Pancreas (tissue), 10 donors: ENCODE measurements around the gene RPL41. TPM values are rescaled to one million over a fixed set of nuclear protein-coding genes. Genes with fewer than 3 reads are reported as not detected.

ENCODE experiments used
- ATAC-seq, 4 donors: fragments of 200-7000 bp; cut with Tn5 transposase; one replicate each; pipeline versions ENCODE4 v1.8.0 to v1.9.1; 2020; ENCODE audit warnings: mild to moderate bottlenecking in 4 of 4, moderate library complexity in 4 of 4
- DNase-seq, 6 donors: peaks; one replicate each; pipeline ENCODE4 v3.0.0-alpha.2; 2020
- FAIRE-seq: peaks from 2 replicates; lab custom pipeline; 2012; peaks lifted over from hg19 to GRCh38; lab: Jason Lieb, UNC
- H3K27ac ChIP-seq, 4 donors: fragments of 200-600 bp; sonication (generic); 1 replicate in 3 of 4; 2 replicates in 1 of 4; pipeline versions ENCODE4 v1.5.0 to v1.8.0; 2020
- H3K27me3 ChIP-seq, 4 donors: fragments of 200-600 bp; one replicate each; pipeline ENCODE4 v1.8.0; 2021
- H3K36me3 ChIP-seq, 3 donors: fragments of 200-600 bp; sonication (generic) in 1 of 3; one replicate each; pipeline versions ENCODE4 v1.5.0 to v1.8.0; 2020 to 2021
- H3K4me1 ChIP-seq, 3 donors: fragments of 200-600 bp; one replicate each; pipeline ENCODE4 v1.8.0; 2021
- H3K4me3 ChIP-seq, 4 donors: fragments of 200-600 bp; sonication (generic) in 2 of 4; one replicate each; pipeline versions ENCODE4 v1.5.0 to v1.8.0; 2020 to 2021
- H3K9me3 ChIP-seq, 4 donors: fragments of 200-600 bp; one replicate each; pipeline ENCODE4 v1.8.0; 2021
- WGBS, 2 donors: extraction: QIAGEN DNeasy Blood & Tissue Kit; methylation state at CpG; one replicate each; pipeline ENCODE4 v1.1.7; 2013; 5-methylcytosine and 5-hydroxymethylcytosine counted together
- intact Hi-C, 3 donors: fragments of 100-400 bp; cut with DNase I; formaldehyde crosslinking; loops; one replicate each; pipeline versions ENCODE4 v1.11.1 to v1.14.2; 2022
- polyA plus RNA-seq, 2 donors: library from polyadenylated mRNA; stranded (reverse); fragments of 200-250 nt; gene quantifications; one replicate each; pipeline ENCODE4 v1.2.3, GENCODE V29; 2013
- total RNA-seq, 6 donors: library from RNA; stranded (reverse); fragmentation: NEBNext Ultra II Directional in 4 of 6; extraction: Animal tissue kit (Norgen Biotek cat#: 25700) in 4 of 6; gene quantifications; one replicate each; pipeline versions ENCODE4 v1.2.1 to v1.2.4, GENCODE V29; 2021 to 2023
- TF ChIP-seq, protein P1 (sequence below), 4 donors: fragments of 200-600 bp; sonication (generic) in 3 of 4; IDR thresholded peaks; one replicate each; pipeline versions ENCODE4 v1.5.0 to v1.8.0; 2021; ENCODE audit warnings: antibody characterized with exemption in 4 of 4
- donor health status: healthy with polysubstance abuse.
- donor health status: DM: no; HTN: no; CAD: no; lungs with moderate emphysema.
- donor health status: DM: no; HTN: no; CAD: no.
- donor health status: control.
- donor health status: control.
- donor health status: Bipolar disorder and iron deficiency.
- donor health status: DM: yes; HTN: yes; CAD: no.
- donor health status: DM: no; HTN: no; CAD: no.
- donor health status: DM: no; HTN: no; CAD: no.
- donor health status: DM: yes; HTN: yes; CAD: no.

Gene RPL41
- total and polyA plus RNA-seq, 8 donors, result 1,821 to 3,960 (median 2,741) TPM

DNA sequence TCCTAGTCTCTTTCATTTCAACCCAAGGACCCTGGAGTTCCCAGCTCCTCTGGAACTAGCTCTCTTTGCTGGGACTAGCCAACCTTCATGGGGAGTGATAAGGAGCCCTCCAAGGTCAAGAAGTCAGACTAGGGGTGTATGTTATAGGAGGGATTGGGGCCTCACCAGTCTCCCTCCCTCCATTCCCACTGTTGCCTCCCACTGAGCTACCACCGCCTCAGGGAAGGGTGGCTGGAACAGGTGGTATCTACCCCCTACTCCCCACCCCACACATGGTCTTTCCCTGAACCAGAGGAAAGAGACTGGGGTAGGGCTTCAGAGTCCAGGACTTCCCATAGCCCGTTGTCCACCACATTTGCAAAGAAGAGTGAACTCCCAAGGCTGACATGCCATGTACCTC, 34.1 kb upstream of the RPL41 start:
- WGBS, 2 donors, result 22 to 44% methylated on average over 2 of the region's 2 CpGs
- Histone ChIP-seq H3K27me3 (no peaks in the 10 kb centered on the region), H3K27ac (peak overlapping the region; percentile 11 to 97 (median 60)), H3K36me3 (peaks cover 0 to 10% (median 0%) of the 10 kb centered on the region in 3 donors), H3K4me3 (peak overlapping the region in 2 of 4 donors; percentile 86 to 91), H3K4me1 (peaks cover 18 to 29% (median 28%) of the 10 kb centered on the region in 3 donors), H3K9me3 (no peaks in the 10 kb centered on the region)
- no peak for DNase-seq
- ATAC-seq, result no peak
- TF ChIP-seq, protein P1, sequence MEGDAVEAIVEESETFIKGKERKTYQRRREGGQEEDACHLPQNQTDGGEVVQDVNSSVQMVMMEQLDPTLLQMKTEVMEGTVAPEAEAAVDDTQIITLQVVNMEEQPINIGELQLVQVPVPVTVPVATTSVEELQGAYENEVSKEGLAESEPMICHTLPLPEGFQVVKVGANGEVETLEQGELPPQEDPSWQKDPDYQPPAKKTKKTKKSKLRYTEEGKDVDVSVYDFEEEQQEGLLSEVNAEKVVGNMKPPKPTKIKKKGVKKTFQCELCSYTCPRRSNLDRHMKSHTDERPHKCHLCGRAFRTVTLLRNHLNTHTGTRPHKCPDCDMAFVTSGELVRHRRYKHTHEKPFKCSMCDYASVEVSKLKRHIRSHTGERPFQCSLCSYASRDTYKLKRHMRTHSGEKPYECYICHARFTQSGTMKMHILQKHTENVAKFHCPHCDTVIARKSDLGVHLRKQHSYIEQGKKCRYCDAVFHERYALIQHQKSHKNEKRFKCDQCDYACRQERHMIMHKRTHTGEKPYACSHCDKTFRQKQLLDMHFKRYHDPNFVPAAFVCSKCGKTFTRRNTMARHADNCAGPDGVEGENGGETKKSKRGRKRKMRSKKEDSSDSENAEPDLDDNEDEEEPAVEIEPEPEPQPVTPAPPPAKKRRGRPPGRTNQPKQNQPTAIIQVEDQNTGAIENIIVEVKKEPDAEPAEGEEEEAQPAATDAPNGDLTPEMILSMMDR (IDR thresholded peaks at IDR 0.05), result no peak
- intact Hi-C loops, result no loop called here
- no peak for FAIRE-seq

DNA sequence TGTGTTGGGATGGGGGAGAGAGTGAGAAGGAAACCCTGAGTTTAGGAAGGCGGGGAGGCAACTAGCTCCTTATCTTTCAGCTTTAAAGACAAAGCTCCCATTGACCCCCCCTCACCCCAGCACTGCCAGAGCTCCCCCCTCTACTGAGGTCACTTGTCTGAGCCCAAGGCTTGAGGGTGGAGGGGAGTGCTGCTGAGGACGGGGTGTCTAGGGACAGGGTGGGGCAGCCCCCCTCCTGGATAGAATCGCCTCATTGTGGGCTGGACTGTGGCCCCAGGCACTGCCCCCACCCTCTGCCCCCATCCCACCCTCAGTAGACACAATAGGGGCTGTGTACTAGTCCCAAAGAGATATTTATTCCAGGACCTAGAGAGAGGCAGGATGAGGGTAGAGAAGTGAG, 33.5 kb upstream of the RPL41 start:
- FAIRE-seq (no peak), DNase-seq (no peak), ATAC-seq (no peak)
- peaks cover 20 to 31% (median 30%) of the 10 kb centered on the region in 3 donors for H3K4me1 ChIP-seq
- no peak overlapping the region for H3K4me3 ChIP-seq
- no peaks in the 10 kb centered on the region for H3K27me3 ChIP-seq
- intact Hi-C loops, result no loop called here
- H3K27ac ChIP-seq, result peak overlapping the region in 3 of 4 donors; percentile 11 to 97 (median 96)
- no peaks in the 10 kb centered on the region for H3K9me3 ChIP-seq
- TF ChIP-seq, protein P1 (IDR thresholded peaks at IDR 0.05), result no peak
- WGBS, 2 donors, result 26 to 28% methylated on average over 3 of the region's 3 CpGs
- peaks cover 0 to 16% (median 0%) of the 10 kb centered on the region in 3 donors for H3K36me3 ChIP-seq

DNA sequence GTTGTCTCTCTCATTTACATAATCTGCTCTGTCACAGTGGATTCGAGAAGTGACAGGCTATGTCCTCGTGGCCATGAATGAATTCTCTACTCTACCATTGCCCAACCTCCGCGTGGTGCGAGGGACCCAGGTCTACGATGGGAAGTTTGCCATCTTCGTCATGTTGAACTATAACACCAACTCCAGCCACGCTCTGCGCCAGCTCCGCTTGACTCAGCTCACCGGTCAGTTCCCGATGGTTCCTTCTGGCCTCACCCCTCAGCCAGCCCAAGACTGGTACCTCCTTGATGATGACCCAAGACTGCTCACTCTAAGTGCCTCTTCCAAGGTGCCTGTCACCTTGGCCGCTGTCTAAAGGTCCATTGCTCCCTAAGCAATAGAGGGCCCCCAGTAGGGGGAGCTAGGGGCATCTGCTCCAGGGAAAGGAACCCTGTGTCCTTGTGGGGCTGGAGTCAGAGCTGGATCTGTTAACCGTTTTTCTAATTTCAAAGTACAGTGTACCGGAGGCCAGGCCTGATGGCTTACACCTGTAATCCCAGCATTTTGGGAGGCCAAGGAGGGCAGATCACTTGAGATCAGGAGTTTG, 31.4 kb upstream of the RPL41 start:
- Histone ChIP-seq H3K27me3 (no peaks in the 10 kb centered on the region), H3K4me3 (no peak overlapping the region), H3K36me3 (peaks cover 0 to 37% (median 0%) of the 10 kb centered on the region in 3 donors), H3K9me3 (no peaks in the 10 kb centered on the region), H3K27ac (peak overlapping the region in 1 of 4 donors; percentile 20), H3K4me1 (peaks cover 20 to 31% (median 30%) of the 10 kb centered on the region in 3 donors)
- intact Hi-C loops, result no loop called here
- DNase-seq (peak in 2 of 6 donors; percentile 29 to 44), ATAC-seq (no peak), FAIRE-seq (no peak)
- TF ChIP-seq, protein P1 (IDR thresholded peaks at IDR 0.05), result no peak
- 66 to 78% methylated on average over 15 of the region's 15 CpGs for WGBS, 2 donors

DNA sequence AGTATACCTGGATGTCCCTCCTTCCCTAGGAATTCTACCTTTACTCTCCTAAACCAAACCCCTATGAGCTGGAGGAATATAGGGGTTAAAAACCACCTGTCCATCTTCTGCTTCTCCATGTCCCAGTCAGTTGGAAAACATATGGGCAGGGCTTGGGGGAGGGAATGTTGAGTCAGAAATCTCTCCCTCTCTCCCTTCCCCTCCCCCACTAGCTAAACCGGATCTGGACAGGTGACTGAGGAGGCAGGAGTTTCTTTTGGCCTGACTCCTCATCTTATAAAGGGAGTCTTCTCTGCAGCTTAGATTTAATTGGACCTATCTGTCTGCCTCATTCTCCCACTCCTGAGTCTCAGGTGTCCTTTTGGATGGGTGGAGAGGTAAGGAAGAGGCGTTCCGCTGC, 30.3 kb upstream of the RPL41 start:
- Histone ChIP-seq H3K9me3 (no peaks in the 10 kb centered on the region), H3K27me3 (no peaks in the 10 kb centered on the region), H3K27ac (peak overlapping the region in 2 of 4 donors; percentile 10 to 36), H3K4me3 (no peak overlapping the region), H3K4me1 (peaks cover 20 to 31% (median 30%) of the 10 kb centered on the region in 3 donors), H3K36me3 (peaks cover 0 to 38% (median 0%) of the 10 kb centered on the region in 3 donors)
- TF ChIP-seq, protein P1 (IDR thresholded peaks at IDR 0.05), result no peak
- peak in 4 of 6 donors; percentile 51 to 79 (median 71) for DNase-seq
- WGBS, 2 donors, result 56 to 57% methylated on average over 3 of the region's 3 CpGs
- intact Hi-C loops, result no loop called here
- peak; percentile 14 to 38 (median 29) for ATAC-seq
- FAIRE-seq, result no peak

DNA sequence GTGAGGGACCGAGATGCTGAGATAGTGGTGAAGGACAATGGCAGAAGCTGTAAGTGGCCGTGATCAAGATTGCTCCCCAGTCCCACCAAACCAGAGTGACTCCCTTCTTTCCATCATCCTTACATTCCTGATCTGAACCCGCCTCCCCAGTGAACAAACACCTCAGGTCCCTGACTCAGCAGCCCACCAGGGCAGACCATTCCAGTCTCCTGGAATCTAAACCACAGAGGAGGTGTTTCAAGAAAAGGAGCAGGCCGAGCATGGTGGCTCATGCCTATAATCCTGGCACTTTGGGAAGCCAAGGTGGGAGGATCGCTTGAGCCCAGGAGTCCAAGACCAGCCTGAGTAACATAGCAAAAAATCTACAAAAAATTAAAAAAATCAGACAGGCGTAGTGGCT, 29.8 kb upstream of the RPL41 start:
- Histone ChIP-seq H3K27ac (peak overlapping the region in 2 of 4 donors; percentile 10 to 36), H3K36me3 (peaks cover 0 to 38% (median 0%) of the 10 kb centered on the region in 3 donors), H3K4me3 (no peak overlapping the region), H3K4me1 (peaks cover 20 to 31% (median 30%) of the 10 kb centered on the region in 3 donors), H3K27me3 (no peaks in the 10 kb centered on the region), H3K9me3 (no peaks in the 10 kb centered on the region)
- no peak for DNase-seq
- whole genome bisulfite sequencing, 2 donors, result 65 to 67% methylated on average over 6 of the region's 6 CpGs
- no peak for ATAC-seq
- TF ChIP-seq, protein P1 (IDR thresholded peaks at IDR 0.05), result no peak
- intact Hi-C loops, result no loop called here
- no peak for FAIRE-seq
